Measurements from ENCODE around the gene HSPB6.
A peak's percentile ranks its signal among the peaks of the same experiment; 100 is the strongest.

DNA sequence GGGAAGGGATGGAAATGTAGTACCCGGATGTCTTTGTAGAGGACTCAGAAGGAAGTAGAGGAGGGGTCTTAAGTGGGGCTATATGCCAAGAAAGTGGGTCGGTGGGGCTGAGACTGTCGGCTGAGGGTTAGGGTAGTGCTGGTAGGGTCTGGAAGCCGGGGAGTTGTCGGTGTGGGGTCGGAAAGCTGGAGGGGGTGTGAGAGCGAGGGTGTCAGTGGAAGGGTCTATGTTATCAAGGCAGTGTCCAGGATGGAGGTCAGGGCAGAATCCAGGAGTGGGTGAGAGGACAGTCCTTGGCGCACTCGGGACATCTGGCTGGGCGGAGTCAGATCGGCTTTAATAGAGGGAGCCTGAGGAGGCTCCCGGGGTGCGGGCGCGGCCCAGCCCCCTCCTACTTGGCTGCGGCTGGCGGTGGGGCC, 1.7 kb downstream of the HSPB6 start:
- TF ChIP-seq POLR2AphosphoS5 (IDR thresholded peaks at IDR 0.05) = no peak
- TF ChIP-seq, protein P1, sequence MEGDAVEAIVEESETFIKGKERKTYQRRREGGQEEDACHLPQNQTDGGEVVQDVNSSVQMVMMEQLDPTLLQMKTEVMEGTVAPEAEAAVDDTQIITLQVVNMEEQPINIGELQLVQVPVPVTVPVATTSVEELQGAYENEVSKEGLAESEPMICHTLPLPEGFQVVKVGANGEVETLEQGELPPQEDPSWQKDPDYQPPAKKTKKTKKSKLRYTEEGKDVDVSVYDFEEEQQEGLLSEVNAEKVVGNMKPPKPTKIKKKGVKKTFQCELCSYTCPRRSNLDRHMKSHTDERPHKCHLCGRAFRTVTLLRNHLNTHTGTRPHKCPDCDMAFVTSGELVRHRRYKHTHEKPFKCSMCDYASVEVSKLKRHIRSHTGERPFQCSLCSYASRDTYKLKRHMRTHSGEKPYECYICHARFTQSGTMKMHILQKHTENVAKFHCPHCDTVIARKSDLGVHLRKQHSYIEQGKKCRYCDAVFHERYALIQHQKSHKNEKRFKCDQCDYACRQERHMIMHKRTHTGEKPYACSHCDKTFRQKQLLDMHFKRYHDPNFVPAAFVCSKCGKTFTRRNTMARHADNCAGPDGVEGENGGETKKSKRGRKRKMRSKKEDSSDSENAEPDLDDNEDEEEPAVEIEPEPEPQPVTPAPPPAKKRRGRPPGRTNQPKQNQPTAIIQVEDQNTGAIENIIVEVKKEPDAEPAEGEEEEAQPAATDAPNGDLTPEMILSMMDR (IDR thresholded peaks at IDR 0.05) = no peak
- no peak for TF ChIP-seq EP300 (IDR thresholded peaks at IDR 0.05)
- TF ChIP-seq POLR2A (IDR thresholded peaks at IDR 0.05) = peak in 1 of 2 donors; percentile 12

Measured in gastroesophageal sphincter (tissue), 3 donors.